Measurements from ENCODE around the gene VWCE. TPM values are rescaled to one million over a fixed set of nuclear protein-coding genes. Genes with fewer than 3 reads are reported as not detected.

Gene VWCE
- total RNA-seq, 3 donors from 2014 or later: 10.2 to 21.0 (median 15.5) TPM

GRCh38 chr11:61305417-61305816, 10.3 kb upstream of the VWCE start:
- ATAC-seq (no peak), DNase-seq (no peak)
- H3K27me3 Mint-ChIP-seq (ENCODE audit: low read depth): no peaks in the 10 kb centered on the region
- no peak overlapping the region for H3K4me3 Mint-ChIP-seq
- H3K9me3 Mint-ChIP-seq: no peaks in the 10 kb centered on the region
- H3K36me3 Mint-ChIP-seq (ENCODE audit: insufficient read depth): peaks cover 40% of the 10 kb centered on the region
- peaks cover 2% of the 10 kb centered on the region for H3K4me1 Mint-ChIP-seq (ENCODE audit: low read depth)

DNA sequence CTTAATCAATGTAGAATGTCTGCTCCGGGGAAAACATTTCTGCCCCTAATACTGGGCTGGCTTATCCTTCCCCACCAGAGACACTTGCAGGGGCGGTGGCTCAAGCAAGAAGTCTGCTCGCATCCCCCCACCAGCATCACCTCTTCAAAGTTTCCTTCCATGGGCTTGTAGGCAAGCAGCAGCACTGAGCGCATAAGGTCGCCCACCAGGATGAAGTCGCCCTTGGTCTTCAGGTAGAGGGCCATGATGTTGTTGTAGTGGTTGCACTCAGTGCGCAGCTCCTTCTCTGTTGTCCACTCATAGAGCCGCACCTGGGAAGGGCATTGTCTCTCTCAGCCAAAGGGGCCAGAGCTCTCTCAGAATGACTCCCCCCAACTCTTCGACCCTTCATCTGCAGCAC, 8.6 kb upstream of the VWCE start:
- ATAC-seq (no peak), DNase-seq (no peak)
- Mint-ChIP-seq H3K4me1 (ENCODE audit: low read depth) (peaks cover 11% of the 10 kb centered on the region), H3K4me3 (no peak overlapping the region), H3K9me3 (no peaks in the 10 kb centered on the region), H3K36me3 (ENCODE audit: insufficient read depth) (peaks cover 46% of the 10 kb centered on the region), H3K27me3 (ENCODE audit: low read depth) (no peaks in the 10 kb centered on the region)

DNA sequence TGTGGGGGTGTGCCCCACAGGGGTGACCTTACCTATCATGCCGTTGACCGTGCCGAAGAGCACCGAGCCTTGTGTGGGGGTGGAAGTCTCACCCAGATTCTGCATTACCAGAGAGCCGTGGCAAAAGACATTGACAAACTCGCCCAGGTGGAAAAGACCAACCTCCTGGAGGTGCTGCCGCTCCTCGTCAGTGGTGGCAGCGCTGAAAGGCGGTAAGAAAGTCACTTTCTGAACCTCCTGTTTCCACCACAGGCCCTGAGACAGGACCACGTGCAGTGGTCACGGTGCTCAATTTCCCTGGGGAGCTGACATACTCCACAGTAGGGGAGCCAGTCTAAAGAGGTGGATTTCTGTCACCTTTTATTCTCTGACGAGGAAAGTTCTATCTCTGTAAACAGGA, 7.4 kb upstream of the VWCE start:
- Mint-ChIP-seq H3K36me3 (ENCODE audit: insufficient read depth) (peaks cover 52% of the 10 kb centered on the region), H3K9me3 (no peaks in the 10 kb centered on the region), H3K27me3 (ENCODE audit: low read depth) (no peaks in the 10 kb centered on the region), H3K4me3 (no peak overlapping the region), H3K4me1 (ENCODE audit: low read depth) (peaks cover 21% of the 10 kb centered on the region)
- DNase-seq (no peak), ATAC-seq (no peak)

DNA sequence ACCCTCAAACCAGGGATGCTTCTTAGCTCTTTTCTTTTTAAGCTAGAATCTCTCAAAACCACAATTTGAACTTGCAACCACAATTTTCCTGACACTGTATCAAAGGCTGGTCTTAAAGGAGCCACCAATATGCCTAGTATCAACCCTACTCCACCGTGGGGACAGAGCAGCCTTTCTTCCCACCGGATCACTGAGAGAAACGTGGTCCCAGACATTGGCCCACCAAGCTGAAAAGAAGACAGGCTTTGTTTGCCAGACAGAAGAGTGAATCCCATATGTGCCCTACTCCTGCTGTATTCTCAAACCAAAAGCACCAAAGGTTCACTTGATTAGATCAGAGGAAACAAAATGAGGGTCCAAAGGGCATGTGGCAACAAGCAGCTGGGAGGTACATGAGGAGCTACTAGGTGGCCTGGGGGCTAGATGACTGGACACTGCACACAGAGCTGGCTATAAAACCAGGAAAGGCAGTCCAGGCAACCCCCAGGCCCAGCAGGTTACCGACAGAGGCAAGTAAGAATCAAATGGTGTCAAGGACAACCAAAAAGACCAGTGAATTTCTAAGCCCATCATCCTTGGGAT, 3.6 kb upstream of the VWCE start:
- DNase-seq (no peak), ATAC-seq (no peak)
- peaks cover 3% of the 10 kb centered on the region for H3K27me3 Mint-ChIP-seq (ENCODE audit: low read depth)
- H3K9me3 Mint-ChIP-seq: no peaks in the 10 kb centered on the region
- peaks cover 47% of the 10 kb centered on the region for H3K36me3 Mint-ChIP-seq (ENCODE audit: insufficient read depth)
- H3K4me3 Mint-ChIP-seq: no peak overlapping the region
- peaks cover 27% of the 10 kb centered on the region for H3K4me1 Mint-ChIP-seq (ENCODE audit: low read depth)

GRCh38 chr11:61297746-61298145, 2.6 kb upstream of the VWCE start:
- Mint-ChIP-seq H3K4me1 (ENCODE audit: low read depth) (peaks cover 33% of the 10 kb centered on the region), H3K9me3 (no peaks in the 10 kb centered on the region), H3K4me3 (no peak overlapping the region), H3K27me3 (ENCODE audit: low read depth) (peaks cover 10% of the 10 kb centered on the region), H3K36me3 (ENCODE audit: insufficient read depth) (peaks cover 42% of the 10 kb centered on the region)
- DNase-seq: no peak
- no peak for ATAC-seq

GRCh38 chr11:61297341-61297740, 2.2 kb upstream of the VWCE start:
- Mint-ChIP-seq H3K27me3 (ENCODE audit: low read depth) (peaks cover 14% of the 10 kb centered on the region), H3K36me3 (ENCODE audit: insufficient read depth) (peaks cover 41% of the 10 kb centered on the region), H3K4me1 (ENCODE audit: low read depth) (peaks cover 33% of the 10 kb centered on the region), H3K4me3 (no peak overlapping the region), H3K9me3 (no peaks in the 10 kb centered on the region)
- DNase-seq (no peak), ATAC-seq (no peak)

GRCh38 chr11:61295596-61295926, 445 bp upstream of the VWCE start:
- ATAC-seq (no peak), DNase-seq (no peak)
- Mint-ChIP-seq H3K4me1 (ENCODE audit: low read depth) (peaks cover 31% of the 10 kb centered on the region), H3K4me3 (peak overlapping the region; percentile 53), H3K27me3 (ENCODE audit: low read depth) (peaks cover 18% of the 10 kb centered on the region), H3K36me3 (ENCODE audit: insufficient read depth) (peaks cover 28% of the 10 kb centered on the region), H3K9me3 (no peaks in the 10 kb centered on the region)

DNA sequence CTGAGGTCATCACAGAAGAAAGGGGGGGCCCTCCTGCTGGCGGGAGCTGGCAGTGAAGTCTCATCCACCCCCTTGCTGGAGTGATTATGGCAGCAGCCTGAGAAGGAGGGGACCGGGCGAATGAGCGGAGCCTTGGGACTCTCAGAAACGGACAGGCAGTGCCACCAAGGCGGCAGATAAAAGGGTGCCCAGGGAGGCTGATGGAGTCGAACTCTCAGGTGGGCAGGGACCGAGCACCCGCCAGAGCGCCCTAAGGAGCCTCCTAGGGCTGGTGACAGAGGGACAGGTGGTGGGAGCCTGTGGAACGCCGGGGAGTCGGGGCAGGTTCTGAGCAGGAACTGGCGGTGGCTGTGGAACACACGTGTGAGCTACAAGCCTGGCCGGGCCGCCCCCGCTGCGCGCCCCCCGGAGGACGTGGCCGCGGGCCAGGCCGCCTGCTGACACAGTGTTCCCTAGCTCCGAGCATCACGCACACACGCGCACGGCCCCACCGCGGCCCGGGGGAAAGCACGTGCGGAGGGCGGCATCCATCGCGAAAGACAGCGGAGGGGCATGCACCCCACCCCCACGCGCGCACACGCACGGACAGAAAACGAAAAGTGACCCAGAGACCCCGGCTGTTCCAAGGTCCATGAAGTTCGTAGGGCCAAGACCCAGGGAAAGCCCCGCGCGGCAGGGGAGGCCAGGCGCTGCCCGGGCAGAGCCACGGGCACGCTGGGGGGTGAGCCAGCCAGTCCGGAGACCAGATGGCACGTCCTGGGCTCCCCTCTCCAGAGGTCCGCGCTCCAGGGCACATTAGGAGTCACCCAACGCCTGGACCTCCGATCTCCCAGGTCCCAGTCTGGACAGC, 1.0 kb downstream of the VWCE start:
- DNase-seq (peak; percentile 31), ATAC-seq (peak; percentile 51 to 52)
- Mint-ChIP-seq H3K27me3 (ENCODE audit: low read depth) (peaks cover 18% of the 10 kb centered on the region), H3K36me3 (ENCODE audit: insufficient read depth) (peaks cover 18% of the 10 kb centered on the region), H3K9me3 (no peaks in the 10 kb centered on the region), H3K4me1 (ENCODE audit: low read depth) (peaks cover 26% of the 10 kb centered on the region), H3K4me3 (peak overlapping the region; percentile 84)

- Mint-ChIP-seq H3K4me3 (peak overlapping the region; percentile 6), H3K9me3 (no peaks in the 10 kb centered on the region), H3K36me3 (ENCODE audit: insufficient read depth) (peaks cover 6% of the 10 kb centered on the region), H3K4me1 (ENCODE audit: low read depth) (peaks cover 12% of the 10 kb centered on the region), H3K27me3 (ENCODE audit: low read depth) (peaks cover 21% of the 10 kb centered on the region)
- DNase-seq (no peak), ATAC-seq (no peak)
Measured at GRCh38 chr11:61292356-61292755, 2.8 kb downstream of the VWCE start.

- peaks cover 21% of the 10 kb centered on the region for H3K27me3 Mint-ChIP-seq (ENCODE audit: low read depth)
- no peak overlapping the region for H3K4me3 Mint-ChIP-seq
- H3K9me3 Mint-ChIP-seq: no peaks in the 10 kb centered on the region
- H3K4me1 Mint-ChIP-seq (ENCODE audit: low read depth): peaks cover 12% of the 10 kb centered on the region
- ATAC-seq (no peak), DNase-seq (no peak)
- H3K36me3 Mint-ChIP-seq (ENCODE audit: insufficient read depth): peaks cover 3% of the 10 kb centered on the region
Measured at GRCh38 chr11:61290905-61291690, 4.0 kb downstream of the VWCE start.

DNA sequence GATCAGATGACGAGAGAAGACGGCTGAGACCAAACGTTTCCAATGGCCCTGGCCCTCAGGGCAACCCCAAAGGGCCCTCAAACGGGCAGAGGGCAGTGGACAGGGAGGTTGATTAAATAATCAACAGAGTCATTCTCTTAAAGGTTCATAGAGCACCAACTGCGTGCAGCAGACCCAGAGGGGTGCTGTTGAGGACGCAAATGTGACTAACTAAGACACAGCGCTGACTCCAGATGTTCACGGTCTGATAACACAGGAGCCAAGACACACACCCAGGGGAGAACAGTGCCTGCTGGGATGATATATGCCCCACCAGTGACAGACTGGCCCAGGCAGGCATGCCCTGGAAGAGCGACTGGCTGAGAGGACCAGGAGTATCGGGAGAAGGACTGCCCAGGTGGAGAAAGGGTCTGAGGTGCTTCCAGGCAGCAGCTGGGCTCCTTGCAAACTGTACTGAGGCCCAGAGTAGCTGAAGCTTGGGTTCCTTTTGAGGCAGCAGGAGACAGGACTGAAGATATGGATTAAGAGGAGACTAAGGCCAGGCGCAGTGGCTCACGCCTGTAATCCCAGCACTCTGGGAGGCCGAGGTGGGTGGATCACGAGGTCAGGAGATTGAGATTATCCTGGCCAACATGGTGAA, 7.7 kb downstream of the VWCE start:
- DNase-seq (no peak), ATAC-seq (no peak)
- Mint-ChIP-seq H3K36me3 (ENCODE audit: insufficient read depth) (peaks cover 3% of the 10 kb centered on the region), H3K4me1 (ENCODE audit: low read depth) (no peaks in the 10 kb centered on the region), H3K4me3 (no peak overlapping the region), H3K9me3 (no peaks in the 10 kb centered on the region), H3K27me3 (ENCODE audit: low read depth) (peaks cover 8% of the 10 kb centered on the region)

- Mint-ChIP-seq H3K4me1 (ENCODE audit: low read depth) (no peaks in the 10 kb centered on the region), H3K4me3 (no peak overlapping the region), H3K9me3 (no peaks in the 10 kb centered on the region), H3K27me3 (ENCODE audit: low read depth) (peaks cover 3% of the 10 kb centered on the region), H3K36me3 (ENCODE audit: insufficient read depth) (peaks cover 3% of the 10 kb centered on the region)
- no peak for ATAC-seq
- no peak for DNase-seq
Measured at GRCh38 chr11:61283613-61284012, 11.5 kb downstream of the VWCE start.

DNA sequence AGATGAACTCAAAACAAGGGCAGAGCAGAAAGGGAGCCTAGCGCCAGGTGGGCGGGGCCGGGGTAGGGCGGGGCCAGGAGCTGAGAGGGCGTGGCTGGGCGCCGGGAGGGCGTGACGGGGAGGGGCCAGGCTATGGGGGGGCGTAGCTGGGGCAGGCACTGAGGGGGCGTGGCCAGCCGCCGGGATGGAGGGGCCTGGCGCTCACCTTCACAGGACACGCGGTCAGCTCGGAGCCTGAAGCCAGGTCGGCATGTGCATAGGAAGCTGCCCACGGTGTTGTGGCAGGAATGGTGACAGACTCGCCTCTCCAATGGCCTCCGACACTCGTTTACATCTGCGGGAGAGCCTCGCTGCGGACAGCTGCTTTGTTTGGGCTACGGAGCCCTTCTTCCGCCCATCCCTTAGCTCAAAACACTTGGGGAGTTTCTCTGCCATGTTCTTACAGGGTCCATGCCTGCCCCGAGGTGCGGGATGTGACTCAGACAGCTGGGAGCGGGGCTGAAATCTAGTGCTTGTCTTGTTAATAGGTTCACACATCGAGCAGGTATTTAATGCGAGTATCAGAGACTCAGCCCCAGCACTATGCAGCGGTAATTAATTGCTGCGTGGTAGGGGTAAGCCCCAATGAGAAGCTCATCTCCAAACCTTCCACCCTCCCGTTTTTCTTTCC, 13.4 kb downstream of the VWCE start:
- peak; percentile 66 to 76 for ATAC-seq
- Mint-ChIP-seq H3K4me3 (no peak overlapping the region), H3K4me1 (ENCODE audit: low read depth) (no peaks in the 10 kb centered on the region), H3K36me3 (ENCODE audit: insufficient read depth) (peaks cover 3% of the 10 kb centered on the region), H3K9me3 (no peaks in the 10 kb centered on the region), H3K27me3 (ENCODE audit: low read depth) (peaks cover 4% of the 10 kb centered on the region)
- no peak for DNase-seq

Measured in activated T-cell treated with anti-CD3 and anti-CD28 coated beads, Interleukin-2, amount 50 U/mL, for 4 hours (primary cell).